IPS DF 6.9 (cell line): ENCODE measurements around the gene CDHR5.
"Not testable (repeated sequence)": the region's sequence is repeated elsewhere in the genome, so short reads cannot be mapped to it uniquely, and the experiment has no call there.

ENCODE experiments used
- DNase-seq: peaks from one replicate; pipeline ENCODE4 v3.0.0-alpha.2; 2013; ENCODE audit warnings: low read depth, low spot score
- H3K27ac ChIP-seq: one replicate; pipeline ENCODE4 v1.5.1; 2013; ENCODE audit warnings: low read length, control low read depth
- H3K27me3 ChIP-seq: 2 replicates; pipeline ENCODE4 v1.6.1; 2013; ENCODE audit warnings: mild to moderate bottlenecking, low read length; ENCODE audit not compliant: control insufficient read depth, insufficient read depth
- H3K36me3 ChIP-seq: 2 replicates; pipeline ENCODE4 v1.6.1; 2013; ENCODE audit warnings: low read length; ENCODE audit not compliant: control insufficient read depth, insufficient read depth
- H3K4me1 ChIP-seq: 2 replicates; pipeline ENCODE4 v1.6.1; 2013; ENCODE audit warnings: low read length; ENCODE audit not compliant: control insufficient read depth, insufficient read depth
- H3K4me3 ChIP-seq: 2 replicates; pipeline ENCODE4 v1.5.1; 2013; ENCODE audit warnings: mild to moderate bottlenecking, low read length
- H3K9me3 ChIP-seq: 2 replicates; pipeline ENCODE4 v1.6.1; 2013; ENCODE audit warnings: low read length, inconsistent platforms; ENCODE audit not compliant: control insufficient read depth, insufficient read depth
- WGBS: extraction: QIAGEN DNeasy Blood & Tissue Kit; methylation state at CpG from one replicate; pipeline ENCODE4 v1.1.7; 2013; ENCODE audit warnings: mixed read lengths, missing lambda C conversion rate; ENCODE audit not compliant: insufficient read length, insufficient coverage; 5-methylcytosine and 5-hydroxymethylcytosine counted together

Gene CDHR5

DNA sequence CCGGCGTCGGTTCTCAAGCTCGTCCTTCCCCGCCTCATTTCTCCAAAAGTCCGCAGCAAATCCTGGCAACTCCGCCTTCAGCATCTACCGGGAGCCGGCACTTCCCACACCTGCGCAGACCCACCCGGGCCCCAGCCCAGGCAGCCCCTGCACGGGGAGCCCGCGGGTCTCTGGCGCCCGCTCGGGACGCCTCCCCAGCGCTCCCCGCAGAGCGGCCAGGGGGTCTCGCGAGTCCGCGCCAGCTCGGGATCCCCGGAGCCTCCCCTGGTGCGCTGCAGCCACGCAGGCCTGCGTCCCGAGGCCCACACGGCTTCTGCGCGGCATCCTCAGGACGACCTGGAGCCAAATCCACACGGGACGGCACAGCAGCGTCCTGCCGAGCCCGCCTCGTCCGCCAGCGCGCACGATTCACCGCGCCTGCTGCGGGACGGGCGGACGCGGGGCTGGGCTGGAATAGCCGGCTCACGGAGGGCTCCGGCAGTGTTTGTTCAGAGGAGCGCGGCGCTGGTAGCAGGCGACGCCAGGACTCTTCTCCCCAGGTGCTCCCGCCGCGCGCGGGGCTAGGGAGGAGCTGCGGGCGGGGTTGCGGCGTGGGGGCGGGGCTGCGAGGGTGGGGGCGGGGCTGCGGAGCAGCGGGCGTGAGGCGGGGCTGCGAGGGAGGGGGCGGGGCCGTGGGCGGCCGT lies 49.3 kb downstream of the CDHR5 start:
- no CpG with 5 or more reads among the region's 81 CpGs for WGBS
- H3K27ac ChIP-seq, result no peak overlapping the region
- no peak for DNase-seq

DNA sequence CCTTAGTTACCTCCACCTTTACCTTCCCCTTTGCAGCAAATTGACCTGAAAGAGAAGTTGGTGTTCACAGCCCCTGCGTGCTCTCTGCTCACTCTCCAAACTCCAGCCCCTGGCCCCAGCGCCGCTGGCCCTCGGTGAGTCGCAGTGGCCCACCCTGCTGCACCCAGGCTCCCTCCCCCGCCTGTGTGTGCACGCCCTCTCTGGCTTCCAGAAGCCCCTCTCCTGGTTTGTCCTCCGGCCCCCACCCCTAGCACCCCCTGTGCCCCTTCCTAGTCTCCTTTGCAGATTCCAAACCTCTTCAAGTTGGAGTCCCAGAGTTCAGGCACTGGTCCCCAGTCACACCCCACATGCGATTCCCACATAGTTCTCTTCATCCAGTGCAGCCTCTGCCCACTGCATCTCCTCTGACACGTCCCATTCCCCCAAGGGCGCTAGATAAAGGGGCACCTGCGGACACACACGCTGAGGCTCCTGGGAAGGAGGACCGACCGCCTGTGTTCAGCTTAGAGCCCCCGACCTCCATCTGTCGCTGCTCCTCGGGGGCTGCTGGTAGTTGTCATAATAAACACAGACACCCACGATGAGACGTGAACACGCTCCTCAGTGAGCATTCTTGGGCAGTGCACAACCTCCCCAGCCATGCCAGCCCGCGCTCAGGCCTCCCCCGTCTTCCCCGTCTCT lies 50.0 kb downstream of the CDHR5 start:
- no peak overlapping the region for H3K27ac ChIP-seq
- peaks cover 5% of the 10 kb centered on the region; the same call in 1 of the 2 replicates for H3K27me3 ChIP-seq
- H3K36me3 ChIP-seq, result no peaks in the 10 kb centered on the region
- peaks cover 14% of the 10 kb centered on the region for H3K4me1 ChIP-seq
- H3K4me3 ChIP-seq, result peak overlapping the region; percentile 80; the same call in 1 of the 2 replicates
- no peak for DNase-seq
- no peaks in the 10 kb centered on the region for H3K9me3 ChIP-seq
- no CpG with 5 or more reads among the region's 25 CpGs for WGBS

More for the DNA sequence above, 49.3 kb downstream of the CDHR5 start:
- peaks cover 14% of the 10 kb centered on the region for H3K4me1 ChIP-seq
- peak overlapping the region; percentile 80 for H3K4me3 ChIP-seq
- peaks cover 5% of the 10 kb centered on the region; the same call in 1 of the 2 replicates for H3K27me3 ChIP-seq
- H3K9me3 ChIP-seq, result no peaks in the 10 kb centered on the region
- H3K36me3 ChIP-seq, result no peaks in the 10 kb centered on the region

DNA sequence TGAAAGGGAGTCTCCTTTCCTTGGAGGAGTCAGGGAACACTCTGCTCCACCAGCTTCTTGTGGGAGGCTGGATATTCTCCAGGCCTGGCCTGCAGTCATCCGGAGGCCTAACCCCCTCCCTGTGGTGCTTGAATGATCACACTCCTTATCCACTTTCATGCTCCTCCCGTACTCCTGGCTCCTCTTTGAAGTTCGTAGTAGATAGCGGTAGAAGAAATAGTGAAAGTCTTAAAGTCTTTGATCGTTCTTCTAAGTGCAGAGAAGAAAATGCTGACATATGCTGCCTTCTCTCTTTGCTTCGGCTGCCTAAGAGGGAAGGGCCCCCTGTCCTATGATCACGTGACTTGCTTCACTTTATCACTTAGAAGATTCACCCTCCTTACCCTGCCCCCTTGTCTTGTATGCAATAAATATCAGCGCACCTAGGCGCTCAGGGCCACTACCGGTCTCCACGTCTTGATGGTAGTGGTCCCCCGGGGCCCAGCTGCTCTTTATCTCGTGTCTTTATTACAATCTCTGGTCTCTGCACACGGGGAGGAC lies 50.7 kb downstream of the CDHR5 start:
- H3K27ac ChIP-seq, H3K36me3 ChIP-seq, H3K27me3 ChIP-seq, H3K4me3 ChIP-seq, DNase-seq, H3K9me3 ChIP-seq: not testable (repeated sequence)
- peaks cover 14% of the 10 kb centered on the region for H3K4me1 ChIP-seq
- WGBS, result no CpG with 5 or more reads among the region's 14 CpGs

GRCh38 chr11:573146-573759 lies 51.5 kb downstream of the CDHR5 start:
- no peaks in the 10 kb centered on the region for H3K36me3 ChIP-seq
- H3K4me1 ChIP-seq, result peaks cover 14% of the 10 kb centered on the region
- H3K9me3 ChIP-seq, result no peaks in the 10 kb centered on the region
- peaks cover 5% of the 10 kb centered on the region; the same call in 1 of the 2 replicates for H3K27me3 ChIP-seq
- WGBS, result no CpG with 5 or more reads among the region's 16 CpGs
- DNase-seq, result no peak
- H3K4me3 ChIP-seq, result no peak overlapping the region
- H3K27ac ChIP-seq, result no peak overlapping the region

GRCh38 chr11:571802-572185 lies 53.0 kb downstream of the CDHR5 start:
- Histone ChIP-seq H3K27me3 (peaks cover 5% of the 10 kb centered on the region; the same call in 1 of the 2 replicates), H3K4me3 (no peak overlapping the region), H3K4me1 (peaks cover 14% of the 10 kb centered on the region), H3K27ac (no peak overlapping the region), H3K36me3 (no peaks in the 10 kb centered on the region), H3K9me3 (no peaks in the 10 kb centered on the region)
- no peak for DNase-seq
- no CpG with 5 or more reads among the region's 8 CpGs for WGBS

DNA sequence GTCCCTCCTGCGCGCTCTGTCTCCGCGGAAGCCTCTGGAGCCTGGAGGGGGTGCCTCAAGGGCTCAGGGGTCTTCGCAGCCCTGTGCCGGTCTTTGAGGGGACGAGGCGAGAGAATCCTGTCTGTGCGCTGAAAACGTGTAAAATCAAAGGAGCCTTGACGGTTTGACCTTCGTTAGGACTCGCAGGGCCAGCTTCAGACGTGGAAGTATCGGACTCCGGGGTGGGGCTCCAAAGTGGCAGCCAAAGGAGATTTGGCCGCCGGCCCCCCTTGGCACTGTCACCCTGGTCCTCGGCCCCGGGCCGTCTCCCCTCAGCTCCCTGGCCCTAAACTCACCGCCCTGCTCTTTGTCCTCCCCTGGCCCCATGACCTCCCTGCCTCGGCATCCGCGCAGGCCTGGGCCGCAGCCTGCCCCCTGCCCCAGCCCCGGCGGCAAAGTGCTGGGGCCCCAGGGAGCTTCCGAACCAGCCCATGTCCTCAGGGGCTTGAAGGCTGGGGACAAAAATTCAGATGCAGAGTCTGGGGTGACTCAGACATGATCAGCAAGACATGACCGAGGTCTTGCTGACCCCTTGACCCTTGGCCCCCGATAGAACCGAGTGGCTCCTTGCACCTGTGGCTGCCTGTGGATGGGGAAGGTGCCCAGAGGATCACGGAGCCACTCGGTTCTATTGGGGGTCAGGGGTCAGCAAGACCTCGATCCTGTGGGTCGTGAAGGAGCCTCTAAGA lies 55.4 kb downstream of the CDHR5 start:
- H3K36me3 ChIP-seq, result no peaks in the 10 kb centered on the region
- peaks cover 15% of the 10 kb centered on the region for H3K4me1 ChIP-seq
- H3K9me3 ChIP-seq, result no peaks in the 10 kb centered on the region
- H3K4me3 ChIP-seq, result peak overlapping the region; percentile 74; the same call in 1 of the 2 replicates
- no peak overlapping the region for H3K27ac ChIP-seq
- no peaks in the 10 kb centered on the region for H3K27me3 ChIP-seq
- DNase-seq, result no peak
- WGBS, result no CpG with 5 or more reads among the region's 36 CpGs

DNA sequence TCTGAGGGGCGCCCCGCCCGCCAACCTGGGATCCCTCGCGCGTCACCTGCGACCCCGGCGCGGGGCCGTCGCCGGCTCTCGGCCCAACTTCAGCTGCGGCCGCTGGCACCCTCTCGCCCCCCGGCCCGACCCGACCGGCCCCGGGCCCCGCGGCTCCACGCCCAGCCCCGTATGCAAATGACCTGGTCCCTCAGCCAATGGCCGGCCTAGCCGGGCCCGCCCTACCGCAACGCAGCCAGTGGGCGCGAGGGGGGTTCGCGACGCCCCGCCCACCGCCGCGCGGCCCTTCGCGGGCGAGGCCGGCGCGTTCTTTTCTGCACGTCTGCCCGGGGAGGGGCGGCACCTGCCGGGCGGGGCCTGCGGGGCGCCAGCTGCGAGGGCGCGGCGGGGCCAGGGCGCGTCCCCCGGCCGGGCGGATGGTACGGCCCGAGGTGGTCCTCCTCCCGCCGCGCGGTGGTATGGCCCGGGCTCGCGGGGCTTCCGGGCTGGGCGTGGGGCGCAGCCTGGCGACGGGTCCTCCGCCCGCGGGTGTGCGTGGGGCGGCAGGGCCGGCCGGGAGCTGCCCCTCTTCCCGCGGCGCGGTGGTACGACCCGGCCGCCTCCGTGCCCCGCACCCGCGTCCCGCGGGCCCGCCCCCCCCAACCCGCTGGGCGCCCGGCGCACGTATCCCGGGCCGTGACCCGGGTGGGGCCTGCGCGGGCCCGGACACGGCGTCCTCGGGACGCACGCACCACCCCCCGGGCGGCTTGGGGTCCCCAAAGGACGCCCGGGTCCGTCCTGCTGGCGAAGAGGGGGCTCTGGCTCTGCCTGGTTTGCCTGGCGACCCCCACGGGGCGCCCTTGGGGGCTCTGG lies 56.2 kb downstream of the CDHR5 start:
- H3K27me3 ChIP-seq, result no peaks in the 10 kb centered on the region
- no peak overlapping the region for H3K27ac ChIP-seq
- WGBS, result no CpG with 5 or more reads among the region's 123 CpGs
- peak overlapping the region; percentile 74; the same call in 1 of the 2 replicates for H3K4me3 ChIP-seq
- H3K36me3 ChIP-seq, result no peaks in the 10 kb centered on the region
- DNase-seq, result no peak
- H3K9me3 ChIP-seq, result no peaks in the 10 kb centered on the region
- H3K4me1 ChIP-seq, result peaks cover 15% of the 10 kb centered on the region

GRCh38 chr11:567629-568292 lies 57.0 kb downstream of the CDHR5 start:
- Histone ChIP-seq H3K9me3 (no peaks in the 10 kb centered on the region), H3K27ac (no peak overlapping the region), H3K4me1 (peaks cover 13% of the 10 kb centered on the region), H3K36me3 (0 out of 2 replicates have a peak, but pooled peaks cover 3% of the 10 kb centered on the region), H3K4me3 (peak overlapping the region; percentile 74; the same call in 1 of the 2 replicates), H3K27me3 (no peaks in the 10 kb centered on the region)
- no peak for DNase-seq
- WGBS, result no CpG with 5 or more reads among the region's 41 CpGs

DNA sequence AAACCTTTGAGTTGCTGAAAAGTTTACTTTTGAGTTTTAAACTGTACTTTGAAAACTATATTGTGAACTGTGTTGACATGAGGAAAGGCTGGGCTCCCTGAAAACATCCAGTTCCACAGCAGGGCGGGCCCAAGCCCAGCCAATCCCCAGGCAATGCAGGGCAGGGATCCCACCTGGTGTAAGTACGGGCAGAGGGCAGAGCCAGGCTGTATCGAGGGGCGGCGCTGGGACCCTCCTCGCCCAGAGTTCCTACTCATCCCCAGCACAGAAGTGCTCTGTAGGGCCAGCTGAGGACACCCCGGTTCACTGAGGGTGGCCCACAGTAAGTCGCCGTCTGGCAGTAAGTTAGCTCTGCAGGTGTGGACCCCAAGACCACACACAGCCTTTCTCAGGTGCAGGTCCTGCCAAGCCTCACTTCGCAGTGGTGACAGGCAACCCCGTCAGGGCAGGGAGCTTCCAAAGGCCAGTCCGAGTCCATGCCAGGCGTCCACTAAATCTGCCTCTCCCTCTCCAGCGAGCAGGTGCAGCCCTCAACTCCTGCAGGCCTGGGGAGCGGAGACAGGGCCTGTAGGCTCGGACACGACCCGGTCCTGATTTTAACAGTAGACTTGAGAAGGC lies 57.6 kb downstream of the CDHR5 start:
- no CpG with 5 or more reads among the region's 18 CpGs for WGBS
- DNase-seq, result no peak
- Histone ChIP-seq H3K27ac (no peak overlapping the region), H3K27me3 (no peaks in the 10 kb centered on the region), H3K36me3 (0 out of 2 replicates have a peak, but pooled peaks cover 3% of the 10 kb centered on the region), H3K4me3 (peak overlapping the region; percentile 74; the same call in 1 of the 2 replicates), H3K9me3 (no peaks in the 10 kb centered on the region), H3K4me1 (peaks cover 13% of the 10 kb centered on the region)
